ENCODE measurements around the gene ABCB10.

The ABCB10 gene

DNA sequence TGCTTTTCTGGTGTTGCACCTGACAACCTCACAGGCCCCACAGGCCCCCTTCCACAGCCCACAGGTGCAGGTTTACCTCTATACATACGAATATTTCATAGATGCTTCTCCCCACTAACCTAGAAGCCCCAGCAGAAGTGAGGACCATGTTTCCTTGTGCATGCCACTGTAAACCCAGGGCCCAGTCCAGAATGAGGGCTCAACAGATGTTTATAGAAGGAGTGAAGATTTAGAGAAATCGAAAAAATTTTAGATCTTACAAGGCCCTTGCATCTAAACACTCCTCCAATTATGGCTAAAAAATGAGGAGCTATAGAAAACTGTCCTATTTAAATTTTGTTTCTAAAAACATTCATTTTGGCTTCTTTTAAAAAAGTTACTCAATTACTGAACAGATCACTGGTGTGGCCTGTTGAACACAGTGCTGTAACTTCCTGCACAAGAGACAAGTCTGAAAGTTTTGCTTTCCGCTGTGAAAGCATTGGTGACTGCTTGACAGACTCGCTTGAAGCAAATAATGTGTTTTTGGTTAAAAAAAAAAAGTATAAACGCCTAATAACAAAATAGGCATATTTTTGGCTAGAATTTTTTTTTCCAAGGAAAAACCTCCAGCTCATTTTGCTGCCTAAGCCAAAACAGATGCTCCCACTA, 1.2 kb downstream of the ABCB10 start:
- H3K27me3 ChIP-seq (ENCODE audit: control insufficient read depth in 1 of 2, insufficient read depth in 2 of 2, low read length in 2 of 2): no peaks in the 10 kb centered on the region
- peaks cover 31% of the 10 kb centered on the region for H3K4me1 ChIP-seq (ENCODE audit: control insufficient read depth, insufficient read depth, low read length)
- H3K36me3 ChIP-seq (ENCODE audit: control insufficient read depth in 2 of 2, insufficient read depth in 2 of 2, low read length in 2 of 2): no peaks in the 10 kb centered on the region
- H3K9me3 ChIP-seq (ENCODE audit: control insufficient read depth in 2 of 2, low read length in 2 of 2): no peaks in the 10 kb centered on the region
- no peak overlapping the region for H3K27ac ChIP-seq (ENCODE audit: low read length)
- peak overlapping the region; percentile 76 to 85 for H3K4me3 ChIP-seq (ENCODE audit: low read length in 2 of 2)
- H3K9ac ChIP-seq (ENCODE audit: low read length in 2 of 2): peak overlapping the region; percentile 65 to 84

DNA sequence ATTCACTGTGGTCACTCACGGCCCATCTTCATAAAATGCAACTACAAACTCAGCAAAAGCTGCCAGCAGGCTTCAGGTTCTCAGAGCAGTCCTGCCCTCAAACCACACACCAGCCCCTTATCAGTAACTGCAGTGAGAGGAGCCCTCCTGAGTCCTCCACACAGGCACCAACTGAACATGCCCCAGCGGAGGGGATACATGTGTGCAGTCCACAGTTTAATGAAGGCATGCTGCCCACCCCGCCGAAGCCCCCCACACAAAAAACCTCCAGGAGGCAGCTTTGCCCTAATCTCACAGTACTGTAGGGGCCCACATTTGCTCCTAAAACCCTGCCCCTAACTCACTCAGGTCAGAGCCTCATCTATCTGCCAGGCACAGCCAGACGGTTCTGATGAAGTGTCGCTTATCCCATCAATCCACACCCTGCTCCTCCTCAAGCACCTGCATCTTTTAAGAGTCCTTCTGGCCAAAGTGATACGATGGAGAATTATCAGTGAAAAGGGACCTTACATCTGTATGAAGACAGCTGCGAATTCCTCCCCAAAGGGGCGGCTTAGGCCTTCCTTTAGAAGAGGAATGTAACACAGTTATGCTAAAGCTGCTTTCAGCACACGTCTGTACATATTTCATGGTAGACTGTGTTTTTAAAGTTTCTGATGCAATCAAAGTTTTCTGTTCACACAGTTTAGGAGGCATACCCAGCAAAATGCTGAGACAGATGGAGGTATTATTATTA, 3.5 kb downstream of the ABCB10 start:
- H3K9me3 ChIP-seq (ENCODE audit: control insufficient read depth in 2 of 2, low read length in 2 of 2): no peaks in the 10 kb centered on the region
- no peaks in the 10 kb centered on the region for H3K27me3 ChIP-seq (ENCODE audit: control insufficient read depth in 1 of 2, insufficient read depth in 2 of 2, low read length in 2 of 2)
- no peak overlapping the region for H3K27ac ChIP-seq (ENCODE audit: low read length)
- no peaks in the 10 kb centered on the region for H3K36me3 ChIP-seq (ENCODE audit: control insufficient read depth in 2 of 2, insufficient read depth in 2 of 2, low read length in 2 of 2)
- H3K4me1 ChIP-seq (ENCODE audit: control insufficient read depth, insufficient read depth, low read length): peaks cover 31% of the 10 kb centered on the region
- H3K4me3 ChIP-seq (ENCODE audit: low read length in 2 of 2): no peak overlapping the region
- H3K9ac ChIP-seq (ENCODE audit: low read length in 2 of 2): peak overlapping the region in 1 of 2 donors; percentile 5

DNA sequence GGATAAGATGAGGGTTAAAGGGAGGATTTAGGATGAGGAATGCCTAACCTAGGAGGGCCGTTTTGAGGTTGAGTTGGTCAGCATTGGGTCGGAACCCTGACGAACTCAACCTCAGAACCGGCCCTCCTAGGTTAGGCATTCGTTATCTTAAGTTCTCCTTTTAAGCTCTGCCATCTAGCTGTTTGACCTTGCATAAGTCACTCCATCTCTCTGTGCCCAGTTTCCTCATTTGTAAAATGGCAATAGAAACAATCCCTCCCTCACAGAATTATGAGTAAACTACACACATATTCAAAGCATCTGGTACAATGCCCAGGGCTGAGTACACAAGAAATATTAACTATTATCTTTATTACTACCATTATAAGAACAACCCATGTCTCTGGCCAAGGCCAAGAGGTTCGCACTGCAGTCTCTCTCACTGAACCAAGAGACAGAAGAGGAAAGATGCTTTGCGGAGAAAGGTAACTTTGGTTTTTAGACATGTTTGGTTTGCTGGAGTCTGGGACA, 4.8 kb downstream of the ABCB10 start:
- Histone ChIP-seq H3K36me3 (ENCODE audit: control insufficient read depth in 2 of 2, insufficient read depth in 2 of 2, low read length in 2 of 2) (peaks cover 2 to 3% of the 10 kb centered on the region in 2 donors), H3K4me3 (ENCODE audit: low read length in 2 of 2) (no peak overlapping the region), H3K27me3 (ENCODE audit: control insufficient read depth in 1 of 2, insufficient read depth in 2 of 2, low read length in 2 of 2) (no peaks in the 10 kb centered on the region), H3K9me3 (ENCODE audit: control insufficient read depth in 2 of 2, low read length in 2 of 2) (no peaks in the 10 kb centered on the region), H3K27ac (ENCODE audit: low read length) (no peak overlapping the region), H3K9ac (ENCODE audit: low read length in 2 of 2) (peak overlapping the region in 1 of 2 donors; percentile 29), H3K4me1 (ENCODE audit: control insufficient read depth, insufficient read depth, low read length) (peaks cover 27% of the 10 kb centered on the region)

DNA sequence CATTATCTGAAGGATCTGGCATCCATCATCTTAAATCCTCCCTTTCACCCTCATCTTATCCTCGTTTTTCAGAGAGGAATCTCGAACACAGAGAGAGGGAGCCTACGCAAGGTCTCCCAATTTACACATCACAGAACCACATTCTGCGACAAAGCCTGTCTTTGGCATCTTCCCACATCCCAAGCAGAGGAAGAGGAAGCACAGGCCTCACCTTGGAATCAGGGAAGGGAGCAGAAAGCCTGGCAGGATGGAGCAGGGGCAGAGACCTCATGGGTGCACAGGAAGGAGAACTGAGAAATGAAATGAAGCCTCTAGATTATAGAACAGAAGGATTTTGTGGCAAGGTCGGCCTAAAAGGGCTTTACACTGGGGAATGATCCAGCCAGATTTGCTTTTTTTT, 5.8 kb downstream of the ABCB10 start:
- peak overlapping the region; percentile 18 for H3K27ac ChIP-seq (ENCODE audit: low read length)
- no peak overlapping the region for H3K9ac ChIP-seq (ENCODE audit: low read length in 2 of 2)
- H3K4me1 ChIP-seq (ENCODE audit: control insufficient read depth, insufficient read depth, low read length): peaks cover 27% of the 10 kb centered on the region
- no peaks in the 10 kb centered on the region for H3K9me3 ChIP-seq (ENCODE audit: control insufficient read depth in 2 of 2, low read length in 2 of 2)
- H3K4me3 ChIP-seq (ENCODE audit: low read length in 2 of 2): no peak overlapping the region
- H3K27me3 ChIP-seq (ENCODE audit: control insufficient read depth in 1 of 2, insufficient read depth in 2 of 2, low read length in 2 of 2): no peaks in the 10 kb centered on the region
- H3K36me3 ChIP-seq (ENCODE audit: control insufficient read depth in 2 of 2, insufficient read depth in 2 of 2, low read length in 2 of 2): peaks cover 5% of the 10 kb centered on the region in 2 donors

DNA sequence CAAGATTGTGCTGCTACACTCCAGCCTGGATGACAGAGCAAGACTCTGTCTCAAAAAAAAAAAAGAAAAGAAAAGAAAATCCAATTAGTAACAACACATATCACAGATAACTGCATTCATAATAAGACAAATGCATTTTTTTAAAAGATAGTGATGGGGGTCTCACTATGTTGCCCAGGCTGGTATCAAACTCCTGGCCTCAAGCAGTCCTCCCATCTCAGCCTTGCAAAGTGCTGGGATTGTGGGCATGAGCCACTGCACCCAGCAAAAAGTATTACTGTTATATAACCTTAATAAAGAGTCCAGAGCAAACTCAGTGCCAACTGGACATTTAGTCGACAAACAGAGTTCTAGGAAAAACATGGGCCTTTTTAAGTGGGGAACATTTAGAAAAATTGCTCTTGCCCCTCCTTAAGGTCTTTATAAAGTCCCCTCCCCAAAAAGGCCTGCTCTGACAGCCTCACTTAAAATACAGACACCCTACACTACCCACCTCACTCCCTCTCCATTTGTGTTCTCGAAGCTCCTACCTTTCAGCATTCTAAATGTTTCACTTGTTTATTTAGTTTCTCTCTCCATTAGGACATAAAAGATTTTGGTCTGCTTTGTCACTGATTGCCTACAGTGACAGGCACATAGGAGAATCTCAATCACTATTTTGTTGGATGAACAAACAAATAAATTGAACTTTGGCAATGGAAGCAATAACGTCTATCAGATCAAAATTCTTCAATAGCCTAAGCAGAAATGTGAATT, 7.5 kb downstream of the ABCB10 start:
- H3K27me3 ChIP-seq (ENCODE audit: control insufficient read depth in 1 of 2, insufficient read depth in 2 of 2, low read length in 2 of 2): no peaks in the 10 kb centered on the region
- peaks cover 16% of the 10 kb centered on the region for H3K4me1 ChIP-seq (ENCODE audit: control insufficient read depth, insufficient read depth, low read length)
- H3K4me3 ChIP-seq (ENCODE audit: low read length in 2 of 2): no peak overlapping the region
- H3K27ac ChIP-seq (ENCODE audit: low read length): peak overlapping the region; percentile 19
- no peaks in the 10 kb centered on the region for H3K9me3 ChIP-seq (ENCODE audit: control insufficient read depth in 2 of 2, low read length in 2 of 2)
- no peak overlapping the region for H3K9ac ChIP-seq (ENCODE audit: low read length in 2 of 2)
- peaks cover 11 to 13% of the 10 kb centered on the region in 2 donors for H3K36me3 ChIP-seq (ENCODE audit: control insufficient read depth in 2 of 2, insufficient read depth in 2 of 2, low read length in 2 of 2)

DNA sequence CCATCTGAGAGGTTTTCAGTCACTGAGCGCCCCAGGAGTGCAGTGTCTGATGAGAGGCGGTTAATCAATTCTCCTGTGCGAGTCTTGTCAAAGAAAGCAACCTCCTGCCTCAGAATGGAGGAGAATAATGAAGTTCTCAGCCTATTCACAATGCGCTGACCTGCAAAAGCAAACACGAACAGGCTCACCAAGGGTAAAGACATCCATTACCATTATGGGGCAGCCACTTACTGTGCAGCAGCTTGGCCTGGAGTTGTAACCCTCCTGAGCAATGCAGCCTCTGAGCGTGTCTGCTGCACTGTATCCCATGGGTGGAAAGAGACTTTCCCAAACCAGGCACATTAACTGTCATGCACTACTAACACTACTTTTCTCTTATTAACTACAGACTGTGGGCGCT, 11.0 kb downstream of the ABCB10 start:
- H3K36me3 ChIP-seq (ENCODE audit: control insufficient read depth in 2 of 2, insufficient read depth in 2 of 2, low read length in 2 of 2): peaks cover 28 to 29% of the 10 kb centered on the region in 2 donors
- H3K9ac ChIP-seq (ENCODE audit: low read length in 2 of 2): no peak overlapping the region
- no peaks in the 10 kb centered on the region for H3K9me3 ChIP-seq (ENCODE audit: control insufficient read depth in 2 of 2, low read length in 2 of 2)
- H3K27me3 ChIP-seq (ENCODE audit: control insufficient read depth in 1 of 2, insufficient read depth in 2 of 2, low read length in 2 of 2): no peaks in the 10 kb centered on the region
- no peak overlapping the region for H3K4me3 ChIP-seq (ENCODE audit: low read length in 2 of 2)
- H3K27ac ChIP-seq (ENCODE audit: low read length): no peak overlapping the region
- H3K4me1 ChIP-seq (ENCODE audit: control insufficient read depth, insufficient read depth, low read length): no peaks in the 10 kb centered on the region

DNA sequence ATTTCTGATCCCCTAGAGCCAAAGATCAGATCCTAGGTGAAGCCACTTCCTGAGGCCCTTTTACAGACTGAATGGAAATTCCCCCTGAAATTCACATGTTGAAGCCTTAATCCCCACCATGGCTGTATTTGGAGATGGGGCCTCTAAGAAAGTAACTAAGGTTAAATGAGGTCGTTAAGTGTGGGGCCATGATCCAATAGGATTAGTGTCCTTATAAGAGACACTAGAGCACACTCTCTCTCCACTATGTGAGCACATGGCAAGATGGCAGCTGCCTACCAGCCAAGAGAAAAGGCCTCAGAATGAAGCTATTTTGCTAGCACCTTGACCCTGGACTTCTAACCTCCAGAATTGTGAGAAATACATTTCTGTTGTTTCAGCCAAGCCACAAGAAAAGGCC, 13.9 kb downstream of the ABCB10 start:
- no peak overlapping the region for H3K27ac ChIP-seq (ENCODE audit: low read length)
- H3K4me1 ChIP-seq (ENCODE audit: control insufficient read depth, insufficient read depth, low read length): no peaks in the 10 kb centered on the region
- no peak overlapping the region for H3K9ac ChIP-seq (ENCODE audit: low read length in 2 of 2)
- no peaks in the 10 kb centered on the region for H3K27me3 ChIP-seq (ENCODE audit: control insufficient read depth in 1 of 2, insufficient read depth in 2 of 2, low read length in 2 of 2)
- no peak overlapping the region for H3K4me3 ChIP-seq (ENCODE audit: low read length in 2 of 2)
- H3K36me3 ChIP-seq (ENCODE audit: control insufficient read depth in 2 of 2, insufficient read depth in 2 of 2, low read length in 2 of 2): peaks cover 40 to 46% of the 10 kb centered on the region in 2 donors
- H3K9me3 ChIP-seq (ENCODE audit: control insufficient read depth in 2 of 2, low read length in 2 of 2): no peaks in the 10 kb centered on the region

DNA sequence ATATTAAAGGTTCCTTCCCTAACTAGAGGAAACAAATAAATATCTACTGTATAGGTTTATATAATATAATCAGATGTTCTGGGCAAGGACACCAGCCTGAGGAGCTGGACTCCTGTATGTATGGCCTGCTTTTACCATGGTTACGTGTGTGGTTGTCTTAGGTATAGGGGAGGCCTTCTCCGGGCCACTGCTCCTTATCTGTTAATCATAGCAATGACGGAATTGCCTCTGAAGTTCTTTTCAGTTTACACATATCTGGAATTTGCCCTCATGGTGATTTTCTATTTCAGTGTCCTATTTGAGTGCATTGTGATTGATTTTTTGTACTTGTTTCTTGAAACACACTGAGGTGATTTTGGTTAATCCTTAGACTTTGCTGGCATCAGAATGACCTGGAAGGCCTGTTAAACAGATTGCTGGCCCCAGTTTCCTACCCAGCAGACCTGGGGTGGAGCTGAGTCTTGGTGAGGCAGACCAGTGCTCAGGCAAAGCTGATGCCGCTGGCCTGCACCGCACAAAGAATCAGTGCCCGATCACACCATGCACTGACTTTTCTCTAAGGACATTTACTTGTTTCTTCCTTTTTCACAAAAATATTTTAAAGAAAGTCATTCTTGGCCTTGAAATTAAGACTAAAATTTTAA, 18.5 kb downstream of the ABCB10 start:
- no peaks in the 10 kb centered on the region for H3K27me3 ChIP-seq (ENCODE audit: control insufficient read depth in 1 of 2, insufficient read depth in 2 of 2, low read length in 2 of 2)
- no peak overlapping the region for H3K4me3 ChIP-seq (ENCODE audit: low read length in 2 of 2)
- H3K9ac ChIP-seq (ENCODE audit: low read length in 2 of 2): no peak overlapping the region
- peaks cover 44 to 54% of the 10 kb centered on the region in 2 donors for H3K36me3 ChIP-seq (ENCODE audit: control insufficient read depth in 2 of 2, insufficient read depth in 2 of 2, low read length in 2 of 2)
- no peaks in the 10 kb centered on the region for H3K4me1 ChIP-seq (ENCODE audit: control insufficient read depth, insufficient read depth, low read length)
- no peaks in the 10 kb centered on the region for H3K9me3 ChIP-seq (ENCODE audit: control insufficient read depth in 2 of 2, low read length in 2 of 2)
- no peak overlapping the region for H3K27ac ChIP-seq (ENCODE audit: low read length)

DNA sequence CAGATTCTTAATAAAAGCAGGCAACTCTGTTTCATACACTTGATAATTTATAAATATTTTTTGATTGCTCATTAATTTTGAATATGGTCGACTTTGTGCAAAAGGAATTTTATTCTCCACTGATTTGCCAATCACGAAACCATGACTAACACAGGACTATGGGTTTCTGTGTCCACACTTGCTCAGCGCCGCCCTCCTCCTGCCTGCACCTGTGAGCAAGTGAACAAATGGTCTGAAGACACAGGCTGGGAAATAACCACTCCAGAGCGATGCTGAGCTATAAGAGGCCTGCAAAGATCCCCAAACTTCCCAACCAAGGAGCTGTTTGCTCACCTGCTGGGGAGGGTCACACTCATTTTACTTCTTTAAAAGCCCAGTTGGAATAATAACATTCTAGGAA, 19.6 kb downstream of the ABCB10 start:
- no peak overlapping the region for H3K4me3 ChIP-seq (ENCODE audit: low read length in 2 of 2)
- no peak overlapping the region for H3K27ac ChIP-seq (ENCODE audit: low read length)
- peaks cover 39 to 47% of the 10 kb centered on the region in 2 donors for H3K36me3 ChIP-seq (ENCODE audit: control insufficient read depth in 2 of 2, insufficient read depth in 2 of 2, low read length in 2 of 2)
- H3K27me3 ChIP-seq (ENCODE audit: control insufficient read depth in 1 of 2, insufficient read depth in 2 of 2, low read length in 2 of 2): no peaks in the 10 kb centered on the region
- no peaks in the 10 kb centered on the region for H3K4me1 ChIP-seq (ENCODE audit: control insufficient read depth, insufficient read depth, low read length)
- H3K9ac ChIP-seq (ENCODE audit: low read length in 2 of 2): no peak overlapping the region
- no peaks in the 10 kb centered on the region for H3K9me3 ChIP-seq (ENCODE audit: control insufficient read depth in 2 of 2, low read length in 2 of 2)

DNA sequence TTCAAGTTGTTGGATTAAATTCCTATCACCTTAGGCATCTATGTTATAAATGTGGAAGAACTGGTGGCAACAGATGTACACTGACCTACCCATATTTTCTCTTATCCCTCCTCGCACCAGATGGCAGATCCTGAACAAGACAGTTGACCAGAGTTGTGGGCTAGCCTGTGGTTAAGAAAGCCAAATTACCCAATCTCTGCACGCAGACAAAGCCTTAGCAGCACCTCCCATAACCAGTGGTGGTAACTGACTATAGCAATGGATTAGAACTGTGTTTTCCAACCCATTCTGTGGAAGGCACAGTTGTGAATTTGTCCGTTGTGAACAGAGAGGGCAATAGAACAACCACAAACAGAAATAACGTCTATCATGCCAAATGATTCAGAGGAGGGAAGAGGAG, 20.6 kb downstream of the ABCB10 start:
- Histone ChIP-seq H3K9ac (ENCODE audit: low read length in 2 of 2) (no peak overlapping the region), H3K27me3 (ENCODE audit: control insufficient read depth in 1 of 2, insufficient read depth in 2 of 2, low read length in 2 of 2) (no peaks in the 10 kb centered on the region), H3K4me1 (ENCODE audit: control insufficient read depth, insufficient read depth, low read length) (no peaks in the 10 kb centered on the region), H3K9me3 (ENCODE audit: control insufficient read depth in 2 of 2, low read length in 2 of 2) (no peaks in the 10 kb centered on the region), H3K27ac (ENCODE audit: low read length) (no peak overlapping the region), H3K36me3 (ENCODE audit: control insufficient read depth in 2 of 2, insufficient read depth in 2 of 2, low read length in 2 of 2) (peaks cover 33 to 43% of the 10 kb centered on the region in 2 donors), H3K4me3 (ENCODE audit: low read length in 2 of 2) (no peak overlapping the region)

Data from stomach smooth muscle (tissue), 2 donors.